Activated CD8-positive, alpha-beta T cell treated with anti-CD3 and anti-CD28 coated beads, Interleukin-2, amount 10 ng/mL, durations not matched to agents 7 days and 5 days (primary cell): Measurements from ENCODE around the gene F13A1. TPM values are rescaled to one million over a fixed set of nuclear protein-coding genes. Genes with fewer than 3 reads are reported as not detected.

Source experiments
- ATAC-seq: fragments of 150-1000 bp; cut with Tn5 transposase; one replicate; pipeline ENCODE4 v1.10.0; 2021; ENCODE audit warnings: moderate library complexity
- CTCF ChIA-PET: fragments of 350-600 bp; sonication (Branson Sonifier 250); formaldehyde crosslinking; loops from one replicate; lab custom pipeline; 2021; ENCODE audit warnings: antibody characterized with exemption; lab: Charles Lee
- POLR2A ChIA-PET: fragments of 350-600 bp; sonication (Branson Sonifier 250); formaldehyde crosslinking; loops from one replicate; lab custom pipeline; 2021; ENCODE audit warnings: antibody characterized with exemption; lab: Charles Lee
- DNase-seq: peaks from one replicate; pipeline ENCODE4 v3.0.0-alpha.2; 2020
- H3K27ac Mint-ChIP-seq: one replicate; pipeline ENCODE4 v1.8.0; 2021; ENCODE audit warnings: mild to moderate bottlenecking, mixed read lengths
- H3K27me3 Mint-ChIP-seq: one replicate; pipeline ENCODE4 v1.8.0; 2021; ENCODE audit warnings: low read depth, mixed read lengths
- H3K36me3 Mint-ChIP-seq: one replicate; pipeline ENCODE4 v1.8.0; 2021; ENCODE audit warnings: low read depth, mixed read lengths
- H3K4me1 Mint-ChIP-seq: one replicate; pipeline ENCODE4 v1.8.0; 2021; ENCODE audit warnings: low read depth, mixed read lengths
- H3K4me3 Mint-ChIP-seq: one replicate; pipeline ENCODE4 v1.8.0; 2021; ENCODE audit warnings: mild to moderate bottlenecking, mixed read lengths
- H3K9me3 Mint-ChIP-seq: one replicate; pipeline ENCODE4 v1.8.0; 2022; ENCODE audit warnings: mixed read lengths; ENCODE audit not compliant: insufficient read depth
- total RNA-seq, 2 experiments: library from RNA; stranded (reverse); gene quantifications; one replicate each; pipeline ENCODE4 v1.2.3, GENCODE V29; 2021

The F13A1 gene
- not detected for total RNA-seq

- Mint-ChIP-seq H3K4me1 (no peaks in the 10 kb centered on the region), H3K4me3 (no peak within 1 kb of the TSS)
- CTCF ChIA-PET, result no interaction called here
Measured at GRCh38 chr6:6319952-6320811, at the start of gene F13A1. TSS of gene F13A1 (minus strand) at chr6:6320662. CDS start at chr6:6318664, 1,998 bp downstream.

GRCh38 chr6:6368684-6369052 lies 48.2 kb upstream of the F13A1 start:
- no peaks in the 10 kb centered on the region for H3K36me3 Mint-ChIP-seq
- H3K27me3 Mint-ChIP-seq, result peaks cover 2% of the 10 kb centered on the region
- no peaks in the 10 kb centered on the region for H3K4me1 Mint-ChIP-seq
- ChIA-PET CTCF (no interaction called here), POLR2A (no interaction called here)
- H3K9me3 Mint-ChIP-seq, result no peaks in the 10 kb centered on the region
- no peak overlapping the region for H3K27ac Mint-ChIP-seq
- H3K4me3 Mint-ChIP-seq, result no peak overlapping the region
- no peak for DNase-seq
- ATAC-seq, result no peak

More at GRCh38 chr6:6319952-6320811, at the start of gene F13A1:
- H3K36me3 Mint-ChIP-seq, result no peaks in the 10 kb centered on the region
- DNase-seq, result peak; percentile 17
- POLR2A ChIA-PET, result no interaction called here
- no peak for ATAC-seq
- no peak within 1 kb of the TSS for H3K27ac Mint-ChIP-seq
- H3K27me3 Mint-ChIP-seq, result peaks cover 42% of the 10 kb centered on the region
- no peaks in the 10 kb centered on the region for H3K9me3 Mint-ChIP-seq

GRCh38 chr6:6368040-6368683 lies 47.7 kb upstream of the F13A1 start:
- H3K9me3 Mint-ChIP-seq, result no peaks in the 10 kb centered on the region
- no peaks in the 10 kb centered on the region for H3K36me3 Mint-ChIP-seq
- H3K4me1 Mint-ChIP-seq, result no peaks in the 10 kb centered on the region
- ATAC-seq (no peak), DNase-seq (no peak)
- H3K27ac Mint-ChIP-seq, result no peak overlapping the region
- peaks cover 2% of the 10 kb centered on the region for H3K27me3 Mint-ChIP-seq
- ChIA-PET POLR2A (no interaction called here), CTCF (no interaction called here)
- no peak overlapping the region for H3K4me3 Mint-ChIP-seq

GRCh38 chr6:6366803-6367202 lies 46.3 kb upstream of the F13A1 start:
- no peak for ATAC-seq
- Mint-ChIP-seq H3K4me3 (no peak overlapping the region), H3K9me3 (no peaks in the 10 kb centered on the region)

GRCh38 chr6:6365242-6365641 lies 44.8 kb upstream of the F13A1 start:
- Mint-ChIP-seq H3K36me3 (no peaks in the 10 kb centered on the region), H3K9me3 (no peaks in the 10 kb centered on the region), H3K4me1 (no peaks in the 10 kb centered on the region), H3K27ac (no peak overlapping the region), H3K4me3 (no peak overlapping the region), H3K27me3 (no peaks in the 10 kb centered on the region)
- POLR2A ChIA-PET, result no interaction called here
- no peak for ATAC-seq
- CTCF ChIA-PET, result no interaction called here
- DNase-seq, result no peak

More at GRCh38 chr6:6366803-6367202, 46.3 kb upstream of the F13A1 start:
- Mint-ChIP-seq H3K4me1 (no peaks in the 10 kb centered on the region), H3K36me3 (no peaks in the 10 kb centered on the region), H3K27ac (no peak overlapping the region), H3K27me3 (peaks cover 2% of the 10 kb centered on the region)
- CTCF ChIA-PET, result no interaction called here
- POLR2A ChIA-PET, result no interaction called here
- DNase-seq, result no peak

- ATAC-seq (no peak), DNase-seq (no peak)
- no peak overlapping the region for H3K27ac Mint-ChIP-seq
- no peaks in the 10 kb centered on the region for H3K4me1 Mint-ChIP-seq
- H3K4me3 Mint-ChIP-seq, result no peak overlapping the region
- H3K9me3 Mint-ChIP-seq, result no peaks in the 10 kb centered on the region
- CTCF ChIA-PET, result interaction anchor here (0.5 kb wide), 1 partner anchor 9 kb away, joined by 4 read pairs; no protein-coding TSS in a partner anchor
- POLR2A ChIA-PET, result no interaction called here
- H3K36me3 Mint-ChIP-seq, result no peaks in the 10 kb centered on the region
- H3K27me3 Mint-ChIP-seq, result peaks cover 2% of the 10 kb centered on the region
Measured at GRCh38 chr6:6362056-6362840, 41.8 kb upstream of the F13A1 start.

GRCh38 chr6:6357530-6357929 lies 37.1 kb upstream of the F13A1 start:
- ChIA-PET POLR2A (no interaction called here), CTCF (no interaction called here)
- Mint-ChIP-seq H3K4me3 (no peak overlapping the region), H3K36me3 (no peaks in the 10 kb centered on the region), H3K4me1 (no peaks in the 10 kb centered on the region), H3K27ac (no peak overlapping the region), H3K27me3 (peaks cover 7% of the 10 kb centered on the region), H3K9me3 (no peaks in the 10 kb centered on the region)
- ATAC-seq (no peak), DNase-seq (no peak)

- H3K4me3 Mint-ChIP-seq, result no peak overlapping the region
- no peaks in the 10 kb centered on the region for H3K36me3 Mint-ChIP-seq
- ATAC-seq, result no peak
- CTCF ChIA-PET, result no interaction called here
- peaks cover 7% of the 10 kb centered on the region for H3K27me3 Mint-ChIP-seq
- H3K27ac Mint-ChIP-seq, result no peak overlapping the region
- no peaks in the 10 kb centered on the region for H3K9me3 Mint-ChIP-seq
- POLR2A ChIA-PET, result interaction anchor here (0.6 kb wide), 1 partner anchor 22 kb away, joined by 3 read pairs; no protein-coding TSS in a partner anchor
- no peaks in the 10 kb centered on the region for H3K4me1 Mint-ChIP-seq
- no peak for DNase-seq
Measured at GRCh38 chr6:6357032-6357431, 36.6 kb upstream of the F13A1 start.

- ChIA-PET POLR2A (no interaction called here), CTCF (no interaction called here)
- ATAC-seq (no peak), DNase-seq (no peak)
- H3K4me1 Mint-ChIP-seq, result no peaks in the 10 kb centered on the region
- H3K27ac Mint-ChIP-seq, result no peak overlapping the region
- no peaks in the 10 kb centered on the region for H3K36me3 Mint-ChIP-seq
- H3K27me3 Mint-ChIP-seq, result peaks cover 13% of the 10 kb centered on the region
- no peak overlapping the region for H3K4me3 Mint-ChIP-seq
- no peaks in the 10 kb centered on the region for H3K9me3 Mint-ChIP-seq
Measured at GRCh38 chr6:6352772-6353171, 32.3 kb upstream of the F13A1 start.

- Mint-ChIP-seq H3K27ac (no peak overlapping the region), H3K9me3 (no peaks in the 10 kb centered on the region), H3K4me3 (no peak overlapping the region), H3K27me3 (peaks cover 11% of the 10 kb centered on the region), H3K36me3 (no peaks in the 10 kb centered on the region), H3K4me1 (no peaks in the 10 kb centered on the region)
- no peak for DNase-seq
- no peak for ATAC-seq
- ChIA-PET CTCF (no interaction called here), POLR2A (no interaction called here)
Measured at GRCh38 chr6:6351511-6352025, 31.1 kb upstream of the F13A1 start.

- H3K27me3 Mint-ChIP-seq, result peaks cover 13% of the 10 kb centered on the region
- H3K4me3 Mint-ChIP-seq, result no peak overlapping the region
- H3K4me1 Mint-ChIP-seq, result no peaks in the 10 kb centered on the region
- no peak for ATAC-seq
- H3K27ac Mint-ChIP-seq, result no peak overlapping the region
- no peak for DNase-seq
- POLR2A ChIA-PET, result no interaction called here
- H3K36me3 Mint-ChIP-seq, result no peaks in the 10 kb centered on the region
- CTCF ChIA-PET, result no interaction called here
- H3K9me3 Mint-ChIP-seq, result no peaks in the 10 kb centered on the region
Measured at GRCh38 chr6:6350696-6351095, 30.2 kb upstream of the F13A1 start.
